Breast epithelium (tissue), 4 donors: Measurements from ENCODE around the gene SPHK2. TPM values are rescaled to one million over a fixed set of nuclear protein-coding genes. Genes with fewer than 3 reads are reported as not detected.

ENCODE experiments used
- DNase-seq, 2 donors: peaks; one replicate each; pipeline ENCODE4 v3.0.0-alpha.2; 2019; ENCODE audit warnings: low spot score in 2 of 2
- H3K27ac ChIP-seq, 2 donors: fragments of 200-600 bp; sonication (generic) in 1 of 2; one replicate each; pipeline ENCODE4 v1.5.1; 2016 to 2019; ENCODE audit warnings: mild to moderate bottlenecking in 1 of 2
- H3K27me3 ChIP-seq, 2 donors: fragments of 200-600 bp; sonication (generic) in 1 of 2; one replicate each; pipeline versions ENCODE4 v1.5.1 to v1.6.0; 2017 to 2019; ENCODE audit warnings: control low read depth in 1 of 2, mild to moderate bottlenecking in 1 of 2
- H3K36me3 ChIP-seq: fragments of 200-600 bp; one replicate; pipeline ENCODE4 v1.5.1; 2019
- H3K4me1 ChIP-seq, 2 donors: fragments of 200-600 bp; sonication (generic); one replicate each; pipeline ENCODE4 v1.5.1; 2016 to 2019; ENCODE audit warnings: control low read depth in 1 of 2
- H3K4me3 ChIP-seq, 3 donors: fragments of 200-600 bp; sonication (generic); 1 replicate in 2 of 3; 2 replicates in 1 of 3; pipeline ENCODE4 v1.5.1; 2016 to 2019; ENCODE audit warnings: mild to moderate bottlenecking in 3 of 3, moderate library complexity in 2 of 3
- H3K9me3 ChIP-seq, 2 donors: fragments of 200-600 bp; sonication (generic) in 1 of 2; one replicate each; pipeline ENCODE4 v1.5.1; 2016 to 2019; ENCODE audit warnings: control low read depth in 1 of 2
- POLR2A ChIP-seq: fragments of 450-650 bp; IDR thresholded peaks from one replicate; pipeline ENCODE4 v1.6.1; 2016; ENCODE audit warnings: antibody characterized with exemption, mild to moderate bottlenecking, moderate library complexity
- POLR2AphosphoS5 ChIP-seq, 3 donors: sonication (generic); formaldehyde crosslinking; IDR thresholded peaks; one replicate each; pipeline ENCODE4 v1.6.1; 2017; ENCODE audit warnings: antibody characterized with exemption in 3 of 3
- intact Hi-C: fragments of 100-400 bp; cut with DNase I; formaldehyde crosslinking; loops from one replicate; pipeline ENCODE4 v1.15.1; 2023; ENCODE audit warnings: low total_unique reads
- total RNA-seq, 3 donors: library from RNA; depleted of rRNA; stranded (reverse); fragments of >200 nt; gene quantifications; one replicate each; pipeline ENCODE4 v1.1.0, GENCODE V29; 2016
- TF ChIP-seq, protein P1 (sequence below), 3 donors: fragments of 450-650 bp; IDR thresholded peaks; one replicate each; pipeline ENCODE4 v1.5.1; 2016 to 2017; ENCODE audit warnings: antibody characterized with exemption in 3 of 3, mild to moderate bottlenecking in 3 of 3, moderate library complexity in 3 of 3

Gene SPHK2
- total RNA-seq, 3 donors from 2014 or later, result 7.4 to 10.8 (median 10.5) TPM

DNA sequence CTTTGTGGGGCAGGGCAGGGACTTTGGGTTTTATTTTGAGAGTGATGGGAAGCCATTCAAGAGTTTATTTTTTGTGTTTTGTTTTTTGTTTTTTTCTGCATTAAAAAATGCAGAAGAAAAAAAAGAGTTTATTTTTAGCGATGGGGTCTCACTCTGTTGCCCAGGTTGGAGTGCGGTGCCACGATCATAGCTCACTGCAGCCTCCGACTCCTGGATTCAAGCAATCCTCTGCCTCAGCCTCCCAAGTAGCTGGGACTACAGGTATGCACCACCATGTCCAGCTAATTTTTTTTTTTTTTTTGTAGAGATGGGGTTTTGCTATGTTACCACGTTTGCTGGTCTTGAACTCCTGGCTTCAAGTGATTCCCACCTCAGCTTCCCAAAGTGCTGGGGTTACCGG is 39.2 kb downstream of the SPHK2 start:
- Histone ChIP-seq H3K4me1 (no peaks in the 10 kb centered on the region), H3K36me3 (no peaks in the 10 kb centered on the region), H3K4me3 (no peak overlapping the region), H3K9me3 (no peaks in the 10 kb centered on the region), H3K27me3 (no peaks in the 10 kb centered on the region), H3K27ac (no peak overlapping the region)
- TF ChIP-seq, protein P1, sequence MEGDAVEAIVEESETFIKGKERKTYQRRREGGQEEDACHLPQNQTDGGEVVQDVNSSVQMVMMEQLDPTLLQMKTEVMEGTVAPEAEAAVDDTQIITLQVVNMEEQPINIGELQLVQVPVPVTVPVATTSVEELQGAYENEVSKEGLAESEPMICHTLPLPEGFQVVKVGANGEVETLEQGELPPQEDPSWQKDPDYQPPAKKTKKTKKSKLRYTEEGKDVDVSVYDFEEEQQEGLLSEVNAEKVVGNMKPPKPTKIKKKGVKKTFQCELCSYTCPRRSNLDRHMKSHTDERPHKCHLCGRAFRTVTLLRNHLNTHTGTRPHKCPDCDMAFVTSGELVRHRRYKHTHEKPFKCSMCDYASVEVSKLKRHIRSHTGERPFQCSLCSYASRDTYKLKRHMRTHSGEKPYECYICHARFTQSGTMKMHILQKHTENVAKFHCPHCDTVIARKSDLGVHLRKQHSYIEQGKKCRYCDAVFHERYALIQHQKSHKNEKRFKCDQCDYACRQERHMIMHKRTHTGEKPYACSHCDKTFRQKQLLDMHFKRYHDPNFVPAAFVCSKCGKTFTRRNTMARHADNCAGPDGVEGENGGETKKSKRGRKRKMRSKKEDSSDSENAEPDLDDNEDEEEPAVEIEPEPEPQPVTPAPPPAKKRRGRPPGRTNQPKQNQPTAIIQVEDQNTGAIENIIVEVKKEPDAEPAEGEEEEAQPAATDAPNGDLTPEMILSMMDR (IDR thresholded peaks at IDR 0.05), result no peak
- TF ChIP-seq POLR2A (no peak), POLR2AphosphoS5 (IDR thresholded peaks at IDR 0.05) (no peak)
- intact Hi-C loops, result no loop called here
- no peak for DNase-seq

DNA sequence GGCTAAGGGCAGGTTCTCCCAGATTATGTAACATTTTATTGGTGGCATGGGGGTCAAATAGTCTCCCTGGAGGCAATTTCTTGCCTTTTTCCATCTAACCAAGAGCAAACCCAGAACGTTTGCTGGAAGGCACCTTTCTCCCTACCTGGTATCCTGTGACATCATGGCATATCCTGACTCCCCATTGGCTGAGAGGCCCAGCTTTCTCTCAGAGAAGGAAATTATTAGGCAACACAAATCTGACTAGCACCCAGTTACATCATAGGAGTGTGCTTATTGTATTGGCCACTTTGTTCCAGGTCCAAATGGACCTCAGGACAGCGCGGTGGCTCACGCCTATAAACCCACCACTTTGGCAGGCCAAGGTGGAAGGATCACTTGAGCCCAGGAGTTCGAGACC is 40.5 kb downstream of the SPHK2 start:
- no peaks in the 10 kb centered on the region for H3K27me3 ChIP-seq
- intact Hi-C loops, result no loop called here
- TF ChIP-seq, protein P1 (IDR thresholded peaks at IDR 0.05), result no peak
- no peak for TF ChIP-seq POLR2AphosphoS5 (IDR thresholded peaks at IDR 0.05)
- TF ChIP-seq POLR2A, result no peak
- no peaks in the 10 kb centered on the region for H3K9me3 ChIP-seq
- no peaks in the 10 kb centered on the region for H3K36me3 ChIP-seq
- H3K4me1 ChIP-seq, result no peaks in the 10 kb centered on the region
- no peak overlapping the region for H3K4me3 ChIP-seq
- no peak for DNase-seq
- no peak overlapping the region for H3K27ac ChIP-seq

DNA sequence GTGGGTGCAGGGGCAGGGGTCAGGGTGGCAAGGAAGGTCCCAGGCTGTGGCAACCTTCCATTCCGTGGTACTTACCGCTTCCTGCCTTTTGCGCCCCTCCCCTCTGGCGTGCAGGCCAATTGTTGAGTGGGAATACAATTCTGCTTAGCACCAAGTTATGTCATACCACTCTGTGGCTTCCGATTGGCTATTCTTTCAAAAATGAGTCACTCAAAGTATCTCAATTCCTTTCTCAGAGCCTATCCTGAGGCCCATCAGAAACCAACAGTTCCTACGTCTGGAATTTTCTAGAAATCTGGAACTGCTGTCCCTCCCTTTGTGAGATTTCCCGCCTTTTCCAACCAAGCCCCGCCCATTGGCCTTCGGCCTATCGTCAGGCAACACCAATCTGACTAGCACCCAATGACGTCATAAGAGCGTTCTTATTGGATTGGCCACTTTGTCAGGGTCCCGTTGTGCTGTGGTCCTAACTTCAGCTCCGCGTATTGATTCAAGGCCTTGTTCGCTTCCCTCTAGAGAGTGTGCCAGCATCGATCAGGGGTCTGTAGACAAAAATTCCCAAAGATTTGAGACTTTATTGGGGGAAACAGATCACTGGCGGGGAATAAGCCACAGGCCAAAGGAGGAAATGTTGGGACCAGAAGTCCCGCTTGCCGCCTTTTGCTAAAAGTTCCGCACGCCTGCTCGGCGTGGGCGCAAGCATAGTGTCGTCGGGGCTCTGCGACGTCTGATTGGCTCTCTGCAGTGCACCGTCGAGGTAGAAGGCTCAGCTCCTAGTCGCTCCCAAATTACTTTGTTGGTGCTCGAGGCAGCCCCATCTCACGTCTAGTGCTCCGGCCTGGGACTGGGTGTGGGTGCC is 41.8 kb downstream of the SPHK2 start:
- Histone ChIP-seq H3K4me1 (no peaks in the 10 kb centered on the region), H3K36me3 (no peaks in the 10 kb centered on the region), H3K27ac (peak overlapping the region; percentile 10 to 51), H3K4me3 (peak overlapping the region in 1 of 3 donors; percentile 44), H3K9me3 (no peaks in the 10 kb centered on the region), H3K27me3 (no peaks in the 10 kb centered on the region)
- TF ChIP-seq, protein P1 (IDR thresholded peaks at IDR 0.05), result no peak
- TF ChIP-seq POLR2A, result no peak
- TF ChIP-seq POLR2AphosphoS5 (IDR thresholded peaks at IDR 0.05), result no peak
- intact Hi-C loops, result no loop called here
- peak in 1 of 2 donors; percentile 83 for DNase-seq

DNA sequence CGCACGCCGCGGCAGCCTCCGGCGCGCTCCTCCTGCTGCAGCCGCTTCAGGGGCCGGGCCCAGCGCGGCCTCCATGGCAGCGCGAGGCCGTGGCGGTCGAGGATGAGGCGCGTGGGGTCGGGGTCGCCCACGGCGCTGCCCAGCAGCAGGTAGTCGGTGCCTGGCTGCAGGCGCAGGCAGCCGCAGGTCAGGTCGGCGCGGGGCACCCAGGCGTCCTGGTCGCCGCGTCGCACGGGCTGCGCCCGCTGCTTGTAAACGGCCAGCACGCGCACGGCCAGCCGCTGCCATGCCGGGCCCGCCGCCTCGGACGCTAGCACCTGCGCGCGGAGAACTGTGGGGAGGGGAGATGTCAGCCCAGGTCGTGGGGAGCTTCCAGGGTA is 42.4 kb downstream of the SPHK2 start:
- H3K36me3 ChIP-seq, result no peaks in the 10 kb centered on the region
- no peaks in the 10 kb centered on the region for H3K27me3 ChIP-seq
- no peak for DNase-seq
- TF ChIP-seq POLR2A, result no peak
- no peak for TF ChIP-seq POLR2AphosphoS5 (IDR thresholded peaks at IDR 0.05)
- TF ChIP-seq, protein P1 (IDR thresholded peaks at IDR 0.05), result no peak
- no peaks in the 10 kb centered on the region for H3K4me1 ChIP-seq
- H3K9me3 ChIP-seq, result no peaks in the 10 kb centered on the region
- intact Hi-C loops, result no loop called here
- H3K27ac ChIP-seq, result no peak overlapping the region
- H3K4me3 ChIP-seq, result no peak overlapping the region

DNA sequence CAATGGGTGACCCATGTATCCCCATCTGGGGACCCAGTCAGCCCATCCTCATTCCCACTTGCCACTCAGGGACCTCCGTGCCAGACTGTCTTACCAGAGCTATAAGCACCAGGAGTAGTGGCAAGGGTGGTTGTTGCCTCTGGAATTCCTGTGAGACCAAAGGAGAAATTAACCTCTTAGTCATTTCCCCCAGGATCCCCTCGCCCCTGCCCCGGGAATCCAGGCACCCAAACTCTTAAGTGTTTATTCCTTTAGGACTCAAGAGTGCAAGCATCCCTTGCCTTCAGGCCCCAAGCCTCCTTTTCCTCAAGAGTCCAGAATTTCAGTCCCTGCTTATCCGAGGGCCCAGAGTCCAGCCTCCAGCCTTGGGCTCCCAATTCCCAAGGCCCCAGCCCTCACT is 44.4 kb downstream of the SPHK2 start:
- intact Hi-C loops, result no loop called here
- no peaks in the 10 kb centered on the region for H3K4me1 ChIP-seq
- H3K36me3 ChIP-seq, result no peaks in the 10 kb centered on the region
- no peak overlapping the region for H3K4me3 ChIP-seq
- H3K27ac ChIP-seq, result no peak overlapping the region
- DNase-seq, result no peak
- H3K27me3 ChIP-seq, result no peaks in the 10 kb centered on the region
- TF ChIP-seq POLR2A (no peak), POLR2AphosphoS5 (IDR thresholded peaks at IDR 0.05) (no peak)
- TF ChIP-seq, protein P1 (IDR thresholded peaks at IDR 0.05), result no peak
- no peaks in the 10 kb centered on the region for H3K9me3 ChIP-seq
